Esophagus squamous epithelium (tissue), 5 donors: ENCODE measurements around the gene CENATAC. TPM values are rescaled to one million over a fixed set of nuclear protein-coding genes. Genes with fewer than 3 reads are reported as not detected.
"Not testable (repeated sequence)": the region's sequence is repeated elsewhere in the genome, so short reads cannot be mapped to it uniquely, and the experiment has no call there.

Source experiments
- DNase-seq: peaks from one replicate; lab custom pipeline; 2025; lab: John Stamatoyannopoulos, UW
- H3K27ac ChIP-seq, 4 donors: fragments of 200-600 bp; sonication (generic); one replicate each; pipeline ENCODE4 v1.5.1; 2016 to 2019; ENCODE audit warnings: mild to moderate bottlenecking in 1 of 4
- H3K27me3 ChIP-seq, 4 donors: fragments of 200-600 bp; sonication (generic); 1 replicate in 3 of 4; 2 replicates in 1 of 4; pipeline versions ENCODE4 v1.5.1 to v1.6.0; 2017 to 2021; ENCODE audit warnings: antibody characterized with exemption in 1 of 4
- H3K36me3 ChIP-seq, 3 donors: fragments of 200-600 bp; sonication (generic); one replicate each; pipeline ENCODE4 v1.5.1; 2016 to 2019
- H3K4me1 ChIP-seq, 3 donors: fragments of 200-600 bp; sonication (generic); one replicate each; pipeline ENCODE4 v1.5.1; 2017 to 2019
- H3K4me3 ChIP-seq, 4 donors: fragments of 200-600 bp; sonication (generic); 1 replicate in 3 of 4; 2 replicates in 1 of 4; pipeline ENCODE4 v1.5.1; 2016 to 2019; ENCODE audit warnings: mild to moderate bottlenecking in 2 of 4, moderate library complexity in 1 of 4
- H3K9me3 ChIP-seq, 3 donors: fragments of 200-600 bp; sonication (generic); one replicate each; pipeline ENCODE4 v1.5.1; 2016 to 2019
- CTCF ChIP-seq, 6 experiments: fragments of 450-650 bp in 4 of 6; fragments of 200-600 bp in 2 of 6; sonication (generic) in 2 of 6; IDR thresholded peaks; one replicate each; pipeline ENCODE4 v1.5.1; 2016 to 2019; ENCODE audit warnings: antibody characterized with exemption in 6 of 6, mild to moderate bottlenecking in 4 of 6, moderate library complexity in 4 of 6
- POLR2A ChIP-seq, 4 donors: fragments of 450-650 bp; IDR thresholded peaks; one replicate each; pipeline ENCODE4 v1.6.1; 2017; ENCODE audit warnings: antibody characterized with exemption in 4 of 4, mild to moderate bottlenecking in 4 of 4, moderate library complexity in 3 of 4
- WGBS, 2 donors: methylation state at CpG; one replicate each; pipeline ENCODE4 v1.1.5; 2018; 5-methylcytosine and 5-hydroxymethylcytosine counted together
- intact Hi-C: fragments of 100-400 bp; cut with DNase I; formaldehyde crosslinking; loops from one replicate; pipeline ENCODE4 v1.15.0; 2022
- total RNA-seq, 4 donors: library from RNA; depleted of rRNA; stranded (reverse); fragments of >200 nt; gene quantifications; one replicate each; pipeline ENCODE4 v1.1.0, GENCODE V29; 2016
- donor health status: DM: yes; HTN: yes; CAD: no.

CENATAC gene
- total RNA-seq, 4 donors from 2014 or later, result 9.2 to 58.9 (median 29.4) TPM

GRCh38 chr11:119015054-119015611 is 17.2 kb downstream of the CENATAC start:
- Histone ChIP-seq H3K27ac (no peak overlapping the region), H3K27me3 (no peaks in the 10 kb centered on the region), H3K4me1 (peaks cover 14 to 41% (median 27%) of the 10 kb centered on the region in 3 donors), H3K36me3 (peaks cover 24 to 67% (median 24%) of the 10 kb centered on the region in 3 donors), H3K4me3 (no peak overlapping the region), H3K9me3 (no peaks in the 10 kb centered on the region)
- intact Hi-C loops, result no loop called here
- no peak for DNase-seq
- 43 to 60% methylated on average over 8 of the region's 8 CpGs for WGBS, 2 donors
- TF ChIP-seq POLR2A (IDR thresholded peaks at IDR 0.05) (no peak), CTCF (IDR thresholded peaks at IDR 0.05) (no peak)

GRCh38 chr11:119016216-119017009 is 18.5 kb downstream of the CENATAC start:
- H3K4me3 ChIP-seq, result peak overlapping the region in 2 of 4 donors; percentile 72 to 77
- H3K27ac ChIP-seq, result peak overlapping the region in 2 of 4 donors; percentile 94 to 97
- no peaks in the 10 kb centered on the region for H3K9me3 ChIP-seq
- WGBS, 2 donors, result 56 to 61% methylated on average over 13 to 14 of the region's 14 CpGs
- TF ChIP-seq POLR2A (IDR thresholded peaks at IDR 0.05) (no peak), CTCF (IDR thresholded peaks at IDR 0.05) (no peak)
- intact Hi-C loops, result no loop called here
- DNase-seq, result no peak
- H3K36me3 ChIP-seq, result peaks cover 13 to 63% (median 20%) of the 10 kb centered on the region in 3 donors
- H3K4me1 ChIP-seq, result peaks cover 16 to 54% (median 31%) of the 10 kb centered on the region in 3 donors
- H3K27me3 ChIP-seq, result no peaks in the 10 kb centered on the region

GRCh38 chr11:119017377-119017776 is 19.4 kb downstream of the CENATAC start:
- Histone ChIP-seq H3K36me3 (peaks cover 13 to 63% (median 20%) of the 10 kb centered on the region in 3 donors), H3K27ac (peak overlapping the region; percentile 94 to 97 (median 96)), H3K4me1 (peaks cover 16 to 63% (median 31%) of the 10 kb centered on the region in 3 donors), H3K4me3 (peak overlapping the region; percentile 72 to 87 (median 82))
- 1 to 3% methylated on average over 10 of the region's 10 CpGs for WGBS, 2 donors
- intact Hi-C loops, H3K27me3 ChIP-seq, DNase-seq, H3K9me3 ChIP-seq: not testable (repeated sequence)

GRCh38 chr11:119018074-119018938 is 20.4 kb downstream of the CENATAC start, which contains the start of the genes RPS25 and TRAPPC4:
Gene RPS25, minus strand, starts transcription at chr11:119018343. Its CDS starts 59 bp downstream, at chr11:119018284.
Gene TRAPPC4, plus strand, starts transcription at chr11:119018766. Its CDS starts 30 bp downstream, at chr11:119018796.
- H3K9me3 ChIP-seq, result no peaks in the 10 kb centered on the region
- H3K27me3 ChIP-seq, result no peaks in the 10 kb centered on the region
- intact Hi-C loops, result no loop called here
- peak; percentile 64 for DNase-seq
- peak within 1 kb of the TSS; percentile 72 to 87 (median 82) for H3K4me3 ChIP-seq
- peak in 1 of 6 experiments; percentile 38 for TF ChIP-seq CTCF (IDR thresholded peaks at IDR 0.05)
- peak in 3 of 4 donors; percentile 30 to 72 (median 39) for TF ChIP-seq POLR2A (IDR thresholded peaks at IDR 0.05)
- peaks cover 16 to 67% (median 31%) of the 10 kb centered on the region in 3 donors for H3K4me1 ChIP-seq
- H3K36me3 ChIP-seq, result peaks cover 13 to 61% (median 22%) of the 10 kb centered on the region in 3 donors
- WGBS, 2 donors, result 1% methylated on average over 19 to 26 of the region's 63 CpGs
- peak within 1 kb of the TSS; percentile 94 to 97 (median 96) for H3K27ac ChIP-seq

- Histone ChIP-seq H3K9me3 (no peaks in the 10 kb centered on the region), H3K27me3 (no peaks in the 10 kb centered on the region), H3K27ac (peak overlapping the region in 1 of 4 donors; percentile 97), H3K4me1 (peaks cover 16 to 74% (median 30%) of the 10 kb centered on the region in 3 donors), H3K4me3 (peak overlapping the region in 3 of 4 donors; percentile 72 to 87 (median 77)), H3K36me3 (peaks cover 5 to 63% (median 26%) of the 10 kb centered on the region in 3 donors)
- TF ChIP-seq CTCF (IDR thresholded peaks at IDR 0.05) (no peak), POLR2A (IDR thresholded peaks at IDR 0.05) (no peak)
- 14 to 20% methylated on average over 2 of the region's 2 CpGs for WGBS, 2 donors
- intact Hi-C loops, result no loop called here
- no peak for DNase-seq
These were observed 22.1 kb downstream of the CENATAC start for GRCh38 chr11:119019996-119020395.
